HepG2 (cell line): ENCODE results near the gene SLC25A48. TPM values are rescaled to one million over a fixed set of nuclear protein-coding genes. Genes with fewer than 3 reads are reported as not detected.

ENCODE experiments used
- BRCA1 ChIP-seq: sonication (generic); formaldehyde crosslinking; IDR thresholded peaks from 2 replicates; pipeline ENCODE4 v1.4.0; 2020; ENCODE audit warnings: missing genetic modification reagents
- ERF ChIP-seq: IDR thresholded peaks from 2 replicates; pipeline ENCODE4 v1.6.1; 2018; ENCODE audit warnings: missing biosample characterization, missing genetic modification reagents
- GABPA ChIP-seq, 2 experiments: IDR thresholded peaks; 2 replicates each; pipeline ENCODE4 v1.6.1; 2011 to 2016; ENCODE audit warnings: low read depth in 2 of 2, low read length in 1 of 2, missing biosample characterization in 1 of 2, missing genetic modification characterization in 1 of 2
- HOXA3 ChIP-seq: sonication (generic); formaldehyde crosslinking; IDR thresholded peaks from 2 replicates; pipeline ENCODE4 v1.5.0; 2020; ENCODE audit warnings: missing genetic modification reagents
- MED8 ChIP-seq: sonication (generic); formaldehyde crosslinking; IDR thresholded peaks from 2 replicates; pipeline ENCODE4 v1.8.1; 2023; ENCODE audit warnings: mild to moderate bottlenecking, missing genetic modification reagents; ENCODE audit not compliant: insufficient replicate concordance
- MEIS2 ChIP-seq: sonication (generic); formaldehyde crosslinking; IDR thresholded peaks from 2 replicates; pipeline ENCODE4 v1.9.0; 2021; ENCODE audit warnings: mild to moderate bottlenecking, missing genetic modification reagents
- ONECUT2 ChIP-seq: sonication (generic); formaldehyde crosslinking; IDR thresholded peaks from 2 replicates; pipeline ENCODE4 v1.4.0; 2020; ENCODE audit warnings: missing genetic modification reagents
- ZBTB8A ChIP-seq: sonication (generic); formaldehyde crosslinking; IDR thresholded peaks from 2 replicates; pipeline ENCODE4 v1.4.0; 2020; ENCODE audit warnings: mild to moderate bottlenecking, low read depth, missing genetic modification reagents, borderline replicate concordance
- ZNF337 ChIP-seq: sonication (generic); formaldehyde crosslinking; IDR thresholded peaks from 2 replicates; pipeline ENCODE4 v1.5.1; 2020; ENCODE audit warnings: missing genetic modification reagents, low read depth, mild to moderate bottlenecking, borderline replicate concordance
- ZNF564 ChIP-seq: sonication (generic); formaldehyde crosslinking; IDR thresholded peaks from 2 replicates; pipeline ENCODE4 v1.8.1; 2023; ENCODE audit warnings: mild to moderate bottlenecking, missing genetic modification reagents
- ZNF605 ChIP-seq: sonication (generic); formaldehyde crosslinking; IDR thresholded peaks from 2 replicates; pipeline ENCODE4 v1.8.0; 2022; ENCODE audit warnings: mild to moderate bottlenecking, missing genetic modification reagents
- polyA plus RNA-seq, 8 experiments: library from polyadenylated mRNA; depleted of rRNA in 3 of 8; stranded (reverse) in 7 of 8; unstranded in 1 of 8; fragments of >200 nt; fragmentation: Illumina TruSeq in 4 of 8; extraction: Trizol in 4 of 8; gene quantifications; 2 replicates each; pipeline versions ENCODE4 v1.2.1 to v1.2.3, GENCODE V29; 2011 to 2016; ENCODE audit warnings: low read depth in 4 of 8, missing spikeins in 1 of 8, mixed read lengths in 1 of 8; ENCODE audit not compliant: insufficient read depth in 1 of 8
- total RNA-seq, 5 experiments: library from RNA; depleted of rRNA; stranded (reverse); fragments of >200 nt; fragmentation: Illumina TruSeq; extraction: Trizol; gene quantifications; 2 replicates each; pipeline ENCODE4 v1.2.3, GENCODE V29; 2016; ENCODE audit warnings: low read depth in 1 of 5
- TF ChIP-seq, protein P1 (sequence below): sonication (generic); formaldehyde crosslinking; IDR thresholded peaks from 2 replicates; pipeline ENCODE4 v1.5.0; 2020; ENCODE audit warnings: mild to moderate bottlenecking, missing genetic modification reagents, borderline replicate concordance
- TF ChIP-seq, protein P2 (sequence below), 2 experiments: fragments of 450-650 bp in 1 of 2; sonication (generic) in 1 of 2; formaldehyde crosslinking; IDR thresholded peaks; 2 replicates each; pipeline versions ENCODE4 v1.5.0 to v1.8.0; 2020 to 2022; ENCODE audit warnings: mild to moderate bottlenecking in 1 of 2, missing genetic modification reagents in 1 of 2
- TF ChIP-seq, protein P3 (sequence below): sonication (generic); formaldehyde crosslinking; IDR thresholded peaks from 2 replicates; pipeline ENCODE4 v1.5.0; 2020; ENCODE audit warnings: missing genetic modification reagents
- TF ChIP-seq, protein P4 (sequence below): sonication (generic); formaldehyde crosslinking; IDR thresholded peaks from 2 replicates; pipeline ENCODE4 v1.4.0; 2020; ENCODE audit warnings: missing genetic modification reagents, borderline replicate concordance

The SLC25A48 gene
- total and polyA plus RNA-seq, 2 of the 13 experiments (the other 11 are each of a cell fraction or from before 2014, with no cell fraction given): 0.17 to 4.5 TPM

DNA sequence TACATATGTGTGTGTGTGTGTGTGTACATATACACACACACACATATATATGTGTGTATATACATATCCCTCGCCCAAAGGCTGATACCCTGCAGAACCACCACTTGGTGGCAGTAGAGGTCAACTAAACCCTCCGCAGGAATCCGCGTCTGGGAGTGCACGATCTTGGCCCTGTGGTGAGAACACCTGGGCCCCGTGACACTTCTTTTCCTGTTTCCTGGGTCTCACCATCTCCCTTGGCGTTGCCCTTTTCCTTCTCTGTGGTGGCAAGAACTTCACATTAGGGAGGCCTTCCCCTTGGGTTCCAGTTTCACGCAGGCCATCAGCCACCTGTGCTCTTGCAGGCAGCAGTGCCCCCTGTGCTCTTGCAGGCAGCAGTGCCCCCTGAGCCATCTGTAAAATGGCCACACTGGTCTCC lies 53.0 kb downstream of the SLC25A48 start (continued):
- TF ChIP-seq, protein P1, sequence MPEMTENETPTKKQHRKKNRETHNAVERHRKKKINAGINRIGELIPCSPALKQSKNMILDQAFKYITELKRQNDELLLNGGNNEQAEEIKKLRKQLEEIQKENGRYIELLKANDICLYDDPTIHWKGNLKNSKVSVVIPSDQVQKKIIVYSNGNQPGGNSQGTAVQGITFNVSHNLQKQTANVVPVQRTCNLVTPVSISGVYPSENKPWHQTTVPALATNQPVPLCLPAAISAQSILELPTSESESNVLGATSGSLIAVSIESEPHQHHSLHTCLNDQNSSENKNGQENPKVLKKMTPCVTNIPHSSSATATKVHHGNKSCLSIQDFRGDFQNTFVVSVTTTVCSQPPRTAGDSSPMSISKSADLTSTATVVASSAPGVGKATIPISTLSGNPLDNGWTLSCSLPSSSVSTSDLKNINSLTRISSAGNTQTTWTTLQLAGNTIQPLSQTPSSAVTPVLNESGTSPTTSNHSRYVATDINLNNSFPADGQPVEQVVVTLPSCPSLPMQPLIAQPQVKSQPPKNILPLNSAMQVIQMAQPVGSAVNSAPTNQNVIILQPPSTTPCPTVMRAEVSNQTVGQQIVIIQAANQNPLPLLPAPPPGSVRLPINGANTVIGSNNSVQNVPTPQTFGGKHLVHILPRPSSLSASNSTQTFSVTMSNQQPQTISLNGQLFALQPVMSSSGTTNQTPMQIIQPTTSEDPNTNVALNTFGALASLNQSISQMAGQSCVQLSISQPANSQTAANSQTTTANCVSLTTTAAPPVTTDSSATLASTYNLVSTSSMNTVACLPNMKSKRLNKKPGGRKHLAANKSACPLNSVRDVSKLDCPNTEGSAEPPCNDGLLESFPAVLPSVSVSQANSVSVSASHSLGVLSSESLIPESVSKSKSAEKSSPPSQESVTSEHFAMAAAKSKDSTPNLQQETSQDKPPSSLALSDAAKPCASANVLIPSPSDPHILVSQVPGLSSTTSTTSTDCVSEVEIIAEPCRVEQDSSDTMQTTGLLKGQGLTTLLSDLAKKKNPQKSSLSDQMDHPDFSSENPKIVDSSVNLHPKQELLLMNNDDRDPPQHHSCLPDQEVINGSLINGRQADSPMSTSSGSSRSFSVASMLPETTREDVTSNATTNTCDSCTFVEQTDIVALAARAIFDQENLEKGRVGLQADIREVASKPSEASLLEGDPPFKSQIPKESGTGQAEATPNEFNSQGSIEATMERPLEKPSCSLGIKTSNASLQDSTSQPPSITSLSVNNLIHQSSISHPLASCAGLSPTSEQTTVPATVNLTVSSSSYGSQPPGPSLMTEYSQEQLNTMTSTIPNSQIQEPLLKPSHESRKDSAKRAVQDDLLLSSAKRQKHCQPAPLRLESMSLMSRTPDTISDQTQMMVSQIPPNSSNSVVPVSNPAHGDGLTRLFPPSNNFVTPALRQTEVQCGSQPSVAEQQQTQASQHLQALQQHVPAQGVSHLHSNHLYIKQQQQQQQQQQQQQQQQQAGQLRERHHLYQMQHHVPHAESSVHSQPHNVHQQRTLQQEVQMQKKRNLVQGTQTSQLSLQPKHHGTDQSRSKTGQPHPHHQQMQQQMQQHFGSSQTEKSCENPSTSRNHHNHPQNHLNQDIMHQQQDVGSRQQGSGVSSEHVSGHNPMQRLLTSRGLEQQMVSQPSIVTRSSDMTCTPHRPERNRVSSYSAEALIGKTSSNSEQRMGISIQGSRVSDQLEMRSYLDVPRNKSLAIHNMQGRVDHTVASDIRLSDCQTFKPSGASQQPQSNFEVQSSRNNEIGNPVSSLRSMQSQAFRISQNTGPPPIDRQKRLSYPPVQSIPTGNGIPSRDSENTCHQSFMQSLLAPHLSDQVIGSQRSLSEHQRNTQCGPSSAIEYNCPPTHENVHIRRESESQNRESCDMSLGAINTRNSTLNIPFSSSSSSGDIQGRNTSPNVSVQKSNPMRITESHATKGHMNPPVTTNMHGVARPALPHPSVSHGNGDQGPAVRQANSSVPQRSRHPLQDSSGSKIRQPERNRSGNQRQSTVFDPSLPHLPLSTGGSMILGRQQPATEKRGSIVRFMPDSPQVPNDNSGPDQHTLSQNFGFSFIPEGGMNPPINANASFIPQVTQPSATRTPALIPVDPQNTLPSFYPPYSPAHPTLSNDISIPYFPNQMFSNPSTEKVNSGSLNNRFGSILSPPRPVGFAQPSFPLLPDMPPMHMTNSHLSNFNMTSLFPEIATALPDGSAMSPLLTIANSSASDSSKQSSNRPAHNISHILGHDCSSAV: no peak
- TF ChIP-seq ZNF605 (CRISPR knock-in tag) (no peak), ZBTB8A (no peak), ZNF337 (CRISPR knock-in tag) (no peak), MED8 (CRISPR knock-in tag) (no peak), ONECUT2 (CRISPR knock-in tag) (no peak), BRCA1 (CRISPR knock-in tag) (no peak), HOXA3 (CRISPR knock-in tag) (no peak; the same call in 1 of the 2 replicates), ZNF564 (CRISPR knock-in tag) (no peak), MEIS2 (CRISPR knock-in tag) (0 out of 2 replicates have a peak, but pooled peaks have one; percentile 13), ERF (CRISPR knock-in tag) (no peak), GABPA (IDR thresholded peaks at IDR 0.05; ENCODE audit: low read depth, low read length) (no peak), GABPA (CRISPR knock-in tag; IDR thresholded peaks at IDR 0.05; ENCODE audit: low read depth) (no peak)
- TF ChIP-seq, protein P2, sequence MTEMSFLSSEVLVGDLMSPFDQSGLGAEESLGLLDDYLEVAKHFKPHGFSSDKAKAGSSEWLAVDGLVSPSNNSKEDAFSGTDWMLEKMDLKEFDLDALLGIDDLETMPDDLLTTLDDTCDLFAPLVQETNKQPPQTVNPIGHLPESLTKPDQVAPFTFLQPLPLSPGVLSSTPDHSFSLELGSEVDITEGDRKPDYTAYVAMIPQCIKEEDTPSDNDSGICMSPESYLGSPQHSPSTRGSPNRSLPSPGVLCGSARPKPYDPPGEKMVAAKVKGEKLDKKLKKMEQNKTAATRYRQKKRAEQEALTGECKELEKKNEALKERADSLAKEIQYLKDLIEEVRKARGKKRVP (CRISPR knock-in tag; IDR thresholded peaks at IDR 0.05): no peak
- TF ChIP-seq, protein P3, sequence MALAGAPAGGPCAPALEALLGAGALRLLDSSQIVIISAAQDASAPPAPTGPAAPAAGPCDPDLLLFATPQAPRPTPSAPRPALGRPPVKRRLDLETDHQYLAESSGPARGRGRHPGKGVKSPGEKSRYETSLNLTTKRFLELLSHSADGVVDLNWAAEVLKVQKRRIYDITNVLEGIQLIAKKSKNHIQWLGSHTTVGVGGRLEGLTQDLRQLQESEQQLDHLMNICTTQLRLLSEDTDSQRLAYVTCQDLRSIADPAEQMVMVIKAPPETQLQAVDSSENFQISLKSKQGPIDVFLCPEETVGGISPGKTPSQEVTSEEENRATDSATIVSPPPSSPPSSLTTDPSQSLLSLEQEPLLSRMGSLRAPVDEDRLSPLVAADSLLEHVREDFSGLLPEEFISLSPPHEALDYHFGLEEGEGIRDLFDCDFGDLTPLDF (CRISPR knock-in tag): no peak
- TF ChIP-seq, protein P4, sequence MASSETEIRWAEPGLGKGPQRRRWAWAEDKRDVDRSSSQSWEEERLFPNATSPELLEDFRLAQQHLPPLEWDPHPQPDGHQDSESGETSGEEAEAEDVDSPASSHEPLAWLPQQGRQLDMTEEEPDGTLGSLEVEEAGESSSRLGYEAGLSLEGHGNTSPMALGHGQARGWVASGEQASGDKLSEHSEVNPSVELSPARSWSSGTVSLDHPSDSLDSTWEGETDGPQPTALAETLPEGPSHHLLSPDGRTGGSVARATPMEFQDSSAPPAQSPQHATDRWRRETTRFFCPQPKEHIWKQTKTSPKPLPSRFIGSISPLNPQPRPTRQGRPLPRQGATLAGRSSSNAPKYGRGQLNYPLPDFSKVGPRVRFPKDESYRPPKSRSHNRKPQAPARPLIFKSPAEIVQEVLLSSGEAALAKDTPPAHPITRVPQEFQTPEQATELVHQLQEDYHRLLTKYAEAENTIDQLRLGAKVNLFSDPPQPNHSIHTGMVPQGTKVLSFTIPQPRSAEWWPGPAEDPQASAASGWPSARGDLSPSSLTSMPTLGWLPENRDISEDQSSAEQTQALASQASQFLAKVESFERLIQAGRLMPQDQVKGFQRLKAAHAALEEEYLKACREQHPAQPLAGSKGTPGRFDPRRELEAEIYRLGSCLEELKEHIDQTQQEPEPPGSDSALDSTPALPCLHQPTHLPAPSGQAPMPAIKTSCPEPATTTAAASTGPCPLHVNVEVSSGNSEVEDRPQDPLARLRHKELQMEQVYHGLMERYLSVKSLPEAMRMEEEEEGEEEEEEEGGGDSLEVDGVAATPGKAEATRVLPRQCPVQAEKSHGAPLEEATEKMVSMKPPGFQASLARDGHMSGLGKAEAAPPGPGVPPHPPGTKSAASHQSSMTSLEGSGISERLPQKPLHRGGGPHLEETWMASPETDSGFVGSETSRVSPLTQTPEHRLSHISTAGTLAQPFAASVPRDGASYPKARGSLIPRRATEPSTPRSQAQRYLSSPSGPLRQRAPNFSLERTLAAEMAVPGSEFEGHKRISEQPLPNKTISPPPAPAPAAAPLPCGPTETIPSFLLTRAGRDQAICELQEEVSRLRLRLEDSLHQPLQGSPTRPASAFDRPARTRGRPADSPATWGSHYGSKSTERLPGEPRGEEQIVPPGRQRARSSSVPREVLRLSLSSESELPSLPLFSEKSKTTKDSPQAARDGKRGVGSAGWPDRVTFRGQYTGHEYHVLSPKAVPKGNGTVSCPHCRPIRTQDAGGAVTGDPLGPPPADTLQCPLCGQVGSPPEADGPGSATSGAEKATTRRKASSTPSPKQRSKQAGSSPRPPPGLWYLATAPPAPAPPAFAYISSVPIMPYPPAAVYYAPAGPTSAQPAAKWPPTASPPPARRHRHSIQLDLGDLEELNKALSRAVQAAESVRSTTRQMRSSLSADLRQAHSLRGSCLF (CRISPR knock-in tag): no peak
